Activated T-helper 1 cell treated with anti-CD3 and anti-CD28 coated beads, Interleukin-12 subunit alpha, Interleukin-12 subunit beta, Interleukin-2, Interleukin-4 antibody, amounts not matched to agents 30 ng/mL and 10 ng/mL and 1 ng/mL, durations not matched to agents 14 hours and 24 hours and 36 hours (primary cell): ENCODE measurements around the gene DYNLT3. TPM values are rescaled to one million over a fixed set of nuclear protein-coding genes. Genes with fewer than 3 reads are reported as not detected.

Experiments used
- DNase-seq: peaks from one replicate; pipeline ENCODE4 v3.0.0; 2021; ENCODE audit warnings: low spot score
- H3K27ac Mint-ChIP-seq: one replicate; pipeline ENCODE4 v1.8.0; 2021; ENCODE audit warnings: mild to moderate bottlenecking, mixed read lengths
- H3K27me3 Mint-ChIP-seq: one replicate; pipeline ENCODE4 v1.8.0; 2022; ENCODE audit warnings: mild to moderate bottlenecking, moderate library complexity, mixed read lengths; ENCODE audit not compliant: insufficient read depth
- H3K36me3 Mint-ChIP-seq: one replicate; pipeline ENCODE4 v1.8.0; 2021; ENCODE audit warnings: low read depth, mixed read lengths
- H3K4me1 Mint-ChIP-seq: one replicate; pipeline ENCODE4 v1.8.0; 2021; ENCODE audit warnings: low read depth, mixed read lengths
- H3K4me3 Mint-ChIP-seq: one replicate; pipeline ENCODE4 v1.8.0; 2021; ENCODE audit warnings: mild to moderate bottlenecking, moderate library complexity, mixed read lengths
- H3K9me3 Mint-ChIP-seq: one replicate; pipeline ENCODE4 v1.8.0; 2021; ENCODE audit warnings: mixed read lengths
- intact Hi-C: fragments of 100-400 bp; cut with micrococcal nuclease; formaldehyde crosslinking; loops from one replicate; pipeline ENCODE4 v1.15.1; 2024
- total RNA-seq: library from RNA; stranded (reverse); gene quantifications from 2 replicates; pipeline ENCODE4 v1.2.3, GENCODE V29; 2022

DYNLT3 gene
- total RNA-seq, 1 donor from 2014 or later: 16.7 TPM

GRCh38 chrX:37800717-37801116, 46.7 kb downstream of the DYNLT3 start:
- no peak overlapping the region for H3K4me3 Mint-ChIP-seq
- H3K27ac Mint-ChIP-seq: no peak overlapping the region
- H3K36me3 Mint-ChIP-seq: no peaks in the 10 kb centered on the region
- intact Hi-C loops: no loop called here
- H3K27me3 Mint-ChIP-seq: no peaks in the 10 kb centered on the region
- no peaks in the 10 kb centered on the region for H3K9me3 Mint-ChIP-seq
- peaks cover 12% of the 10 kb centered on the region for H3K4me1 Mint-ChIP-seq
- DNase-seq: no peak

DNA sequence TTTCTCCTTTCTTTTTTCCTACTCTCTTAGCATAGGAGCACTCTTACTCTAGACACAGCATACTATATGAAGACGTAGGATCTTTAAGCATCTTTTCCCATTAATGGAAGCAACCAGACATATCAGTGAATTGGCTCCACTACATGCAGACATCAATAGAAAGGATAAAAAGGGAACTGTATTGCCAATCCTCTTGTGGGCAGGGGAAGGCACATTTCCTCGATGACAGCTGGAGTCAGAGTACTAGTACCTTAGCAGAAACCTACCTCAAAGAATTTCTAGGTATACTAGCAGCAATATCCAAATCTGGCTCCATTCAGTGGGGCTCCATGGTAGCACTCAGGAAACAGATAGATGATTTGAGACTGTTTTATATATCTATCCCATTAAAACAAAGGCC, 47.4 kb downstream of the DYNLT3 start:
- no peak overlapping the region for H3K4me3 Mint-ChIP-seq
- H3K27ac Mint-ChIP-seq: no peak overlapping the region
- no peaks in the 10 kb centered on the region for H3K36me3 Mint-ChIP-seq
- H3K27me3 Mint-ChIP-seq: no peaks in the 10 kb centered on the region
- H3K9me3 Mint-ChIP-seq: no peaks in the 10 kb centered on the region
- DNase-seq: no peak
- intact Hi-C loops: no loop called here
- H3K4me1 Mint-ChIP-seq: peaks cover 12% of the 10 kb centered on the region

GRCh38 chrX:37796805-37797204, 50.6 kb downstream of the DYNLT3 start:
- H3K27ac Mint-ChIP-seq: no peak overlapping the region
- DNase-seq: no peak
- intact Hi-C loops: no loop called here
- no peak overlapping the region for H3K4me3 Mint-ChIP-seq
- H3K4me1 Mint-ChIP-seq: peaks cover 12% of the 10 kb centered on the region
- no peaks in the 10 kb centered on the region for H3K36me3 Mint-ChIP-seq
- no peaks in the 10 kb centered on the region for H3K27me3 Mint-ChIP-seq
- H3K9me3 Mint-ChIP-seq: no peaks in the 10 kb centered on the region

DNA sequence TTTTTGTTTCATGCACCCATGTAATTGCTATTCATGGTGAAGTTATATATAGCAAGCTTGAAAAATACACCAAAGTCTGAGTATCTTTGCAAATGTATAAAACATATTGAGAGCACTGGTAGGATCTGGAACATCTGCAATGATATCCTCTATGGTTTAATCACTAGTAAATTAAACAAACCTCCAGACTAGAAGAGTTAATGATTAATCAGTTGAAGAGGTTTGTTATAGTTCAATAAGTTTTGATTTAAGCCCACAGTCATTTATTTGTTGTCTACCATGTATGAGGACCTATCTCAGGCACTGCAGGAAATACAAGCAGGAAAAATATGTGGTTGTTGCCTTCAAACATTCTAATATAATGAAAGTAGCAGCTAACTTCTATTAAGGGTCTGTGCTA, 51.1 kb downstream of the DYNLT3 start:
- Mint-ChIP-seq H3K4me3 (no peak overlapping the region), H3K4me1 (peaks cover 12% of the 10 kb centered on the region), H3K27ac (no peak overlapping the region), H3K27me3 (no peaks in the 10 kb centered on the region), H3K36me3 (no peaks in the 10 kb centered on the region), H3K9me3 (no peaks in the 10 kb centered on the region)
- intact Hi-C loops: no loop called here
- DNase-seq: no peak

Other genes starting within 250 kb of the DYNLT3 start
- gene XK, start 161.8 kb downstream of the DYNLT3 start, total RNA-seq: 0.27 and 0.39 TPM in 2 replicates
- not detected in 2 replicates for gene CYBB, start 67.5 kb downstream of the DYNLT3 start, total RNA-seq
- gene SYTL5, start 159.0 kb upstream of the DYNLT3 start, total RNA-seq: not detected in 2 replicates